GM18498 (cell line): ENCODE results near the gene SYT7.
"Not testable (repeated sequence)": the region's sequence is repeated elsewhere in the genome, so short reads cannot be mapped to it uniquely, and the experiment has no call there.

Experiments
- ATAC-seq: cut with Tn5 transposase; IDR thresholded peaks from one replicate; pipeline ENCODE4 v1.9.1; 2021; ENCODE audit warnings: mild to moderate bottlenecking, moderate library complexity; ENCODE audit not compliant: unreplicated experiment

Gene SYT7

GRCh38 chr11:61481806-61482205 lies 99.1 kb downstream of the SYT7 start:
- no peak for ATAC-seq

- ATAC-seq: no peak
Observed at GRCh38 chr11:61480994-61481335, 99.9 kb downstream of the SYT7 start.

- no peak for ATAC-seq
Observed at GRCh38 chr11:61480261-61480993, 100.4 kb downstream of the SYT7 start.

GRCh38 chr11:61479360-61480058 lies 101.4 kb downstream of the SYT7 start:
- ATAC-seq: not testable (repeated sequence)

DNA sequence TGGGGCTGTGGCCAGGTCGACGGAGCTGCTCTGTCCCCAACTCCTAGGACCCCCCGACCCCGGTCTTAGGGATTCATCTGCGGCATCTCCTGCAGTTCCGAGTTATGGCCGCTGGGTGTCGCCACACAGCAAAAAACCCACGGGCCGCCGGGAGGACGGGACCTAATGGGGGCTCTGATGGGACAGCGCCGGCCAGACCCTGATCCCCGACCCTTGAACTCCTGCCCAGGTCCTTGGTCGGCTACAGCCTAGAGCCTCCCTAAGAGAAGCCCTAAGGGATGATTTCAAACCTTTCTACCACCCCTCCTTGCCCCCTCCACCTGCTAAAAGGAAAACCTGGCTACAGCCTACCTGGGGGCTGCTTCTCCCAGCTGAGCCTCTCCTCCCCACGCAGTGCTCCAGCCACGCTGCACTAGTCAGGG lies 103.1 kb downstream of the SYT7 start:
- no peak for ATAC-seq

DNA sequence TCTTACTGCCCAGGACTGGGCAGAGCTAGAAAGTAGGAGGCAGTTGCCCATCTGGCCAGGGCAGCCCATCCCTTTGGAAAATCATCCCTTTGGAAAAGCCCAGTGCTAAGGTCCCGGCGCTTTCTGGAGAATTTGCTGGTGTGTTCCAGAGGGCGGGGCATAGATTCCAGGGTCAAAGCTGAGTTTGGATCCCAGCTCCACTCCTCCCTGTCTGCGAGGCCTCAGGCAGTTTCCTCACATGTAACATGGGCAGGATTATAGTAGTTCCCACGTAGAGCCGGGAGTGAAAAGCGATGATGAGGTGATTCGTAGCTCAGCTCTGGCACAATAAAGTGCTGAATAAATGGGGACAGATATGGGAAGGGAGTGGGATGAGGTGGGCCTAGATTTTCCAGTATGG lies 103.8 kb downstream of the SYT7 start:
- no peak for ATAC-seq

DNA sequence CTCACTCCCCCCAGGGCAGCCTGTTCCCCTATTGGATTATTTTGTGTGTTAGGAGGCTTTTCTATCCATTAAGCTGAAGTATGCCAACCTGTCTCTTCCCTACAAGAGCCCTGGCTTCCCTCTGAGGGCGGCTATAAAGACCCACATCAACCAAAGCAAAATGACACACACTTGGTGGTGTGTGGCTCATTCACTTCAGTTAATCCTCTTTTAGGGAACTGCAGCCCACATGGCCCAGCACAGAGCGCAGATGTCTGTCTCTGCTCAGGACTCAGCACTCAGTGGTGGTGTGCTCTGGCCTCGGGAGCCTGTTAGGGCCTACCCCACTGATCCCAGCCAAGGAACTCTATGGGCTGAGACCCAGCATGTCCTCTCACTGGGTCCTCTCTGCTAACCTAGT lies 104.5 kb downstream of the SYT7 start:
- no peak for ATAC-seq

DNA sequence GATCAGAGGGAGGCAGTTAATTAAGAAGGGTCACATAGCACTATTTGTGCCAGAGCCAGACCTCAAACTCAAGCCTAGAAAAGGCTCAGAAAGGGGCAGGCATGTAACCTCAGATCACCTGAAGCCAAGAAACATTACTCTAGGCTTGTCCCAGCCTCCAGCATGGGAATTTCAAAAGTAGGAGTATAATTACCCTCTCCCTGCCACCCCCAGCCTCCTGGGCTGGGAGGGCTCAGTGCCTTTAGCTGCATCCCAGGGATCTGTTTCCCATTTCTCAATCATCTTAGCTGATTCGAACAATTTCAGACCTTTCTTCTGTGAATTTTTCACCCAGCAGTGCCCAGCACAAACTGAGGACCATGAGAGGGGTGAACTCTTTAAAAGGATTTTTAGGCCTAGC lies 105.4 kb downstream of the SYT7 start:
- ATAC-seq: no peak

DNA sequence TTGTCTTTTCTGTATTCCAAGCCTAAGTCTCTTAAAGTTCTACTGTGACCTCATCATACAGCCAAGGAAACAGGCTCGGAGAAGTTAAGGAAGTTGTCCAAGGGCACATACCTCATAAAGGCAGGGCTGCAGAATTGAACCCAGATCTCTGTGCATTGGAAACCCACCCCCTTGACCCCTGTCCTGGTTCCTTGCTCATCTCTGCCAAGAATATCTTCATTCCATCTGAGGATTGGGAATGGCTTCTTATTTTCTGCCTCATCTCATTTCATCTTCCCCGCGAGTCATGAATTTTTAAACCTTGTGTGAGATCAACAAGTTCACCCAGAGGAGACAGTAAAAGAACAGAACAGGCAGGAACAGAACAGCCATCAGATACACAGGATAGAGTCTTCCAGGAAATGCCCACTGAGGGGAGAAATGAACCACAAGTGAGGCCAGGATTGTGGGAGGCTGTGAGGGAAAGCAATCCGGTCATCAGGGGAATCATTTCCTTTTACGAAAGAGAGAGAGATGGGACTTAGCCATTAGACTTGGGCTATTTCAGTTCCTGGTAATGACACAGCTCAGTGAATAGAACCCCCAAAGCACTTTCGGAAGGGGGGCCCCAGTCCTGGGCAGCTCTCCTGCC lies 106.7 kb downstream of the SYT7 start:
- no peak for ATAC-seq

DNA sequence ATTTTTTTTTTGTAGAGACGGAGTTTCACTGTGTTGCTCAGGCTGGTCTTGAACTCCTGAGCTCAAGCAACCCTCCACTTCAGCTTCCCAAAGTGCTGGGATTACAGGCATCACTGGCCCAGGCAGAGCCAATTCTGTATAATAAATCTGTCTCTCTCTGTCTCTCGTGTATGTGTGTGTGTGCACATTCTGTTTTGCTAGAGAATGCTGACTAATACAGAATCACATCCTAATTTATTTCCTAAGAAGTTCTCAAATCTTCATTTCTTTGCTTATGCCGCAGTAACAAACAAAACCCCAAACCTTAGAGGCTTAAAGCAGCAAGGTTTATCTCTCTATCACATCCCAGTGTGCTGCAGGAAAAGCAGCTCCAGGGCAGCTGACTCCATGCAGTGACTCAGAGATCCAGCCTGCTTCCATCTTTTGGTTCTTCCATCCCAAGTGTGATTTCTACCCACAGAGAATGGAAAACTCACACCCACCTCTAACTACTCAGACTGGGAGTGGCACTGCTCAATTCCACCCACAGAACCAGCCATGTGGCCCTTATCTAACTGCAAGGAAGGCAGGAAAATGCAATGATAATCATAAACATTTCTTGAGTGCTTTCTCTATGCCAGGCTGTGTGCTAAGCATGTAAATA lies 107.4 kb downstream of the SYT7 start:
- no peak for ATAC-seq

GRCh38 chr11:61472868-61473267 lies 108.0 kb downstream of the SYT7 start:
- ATAC-seq: no peak

DNA sequence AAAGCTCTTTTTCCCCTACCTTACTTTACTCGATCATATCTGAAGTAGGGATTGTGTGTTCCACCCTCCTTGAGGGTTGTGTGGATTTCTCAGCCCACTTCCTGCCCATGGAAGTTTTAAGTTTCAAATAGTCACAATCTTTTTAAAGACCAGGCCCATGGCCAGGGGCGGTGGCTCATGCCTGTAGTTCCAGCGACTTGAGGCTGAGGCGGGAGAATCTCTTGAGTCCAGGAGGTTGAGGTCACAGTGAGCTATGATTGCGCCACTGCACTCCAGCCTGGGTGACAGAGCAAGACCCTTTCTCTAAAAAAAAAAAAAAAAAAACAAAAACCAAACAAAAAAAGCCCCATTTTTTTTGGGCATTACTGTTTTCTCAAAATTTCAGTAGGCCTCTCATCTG lies 108.6 kb downstream of the SYT7 start:
- no peak for ATAC-seq

GRCh38 chr11:61468002-61468401 lies 112.9 kb downstream of the SYT7 start:
- ATAC-seq: no peak

- ATAC-seq: not testable (repeated sequence)
Observed at GRCh38 chr11:61467602-61468001, 113.3 kb downstream of the SYT7 start.
